Endothelial cell of umbilical vein (primary cell): ENCODE measurements around the gene THSD4. TPM values are rescaled to one million over a fixed set of nuclear protein-coding genes. Genes with fewer than 3 reads are reported as not detected.

Experiments
- BruUV-seq: library from RNA; stranded (reverse); fragments of 400-500 nt; replicated peaks from 2 replicates; lab custom pipeline; 2021; lab: Mats Ljungman, UMichigan
- CTCF ChIA-PET: fragments of 300-600, 350-600 bp; sonication (Branson Sonifier 250); formaldehyde crosslinking; loops from one replicate; lab custom pipeline; 2021; ENCODE audit warnings: antibody characterized with exemption, inconsistent platforms; lab: Charles Lee
- POLR2A ChIA-PET: fragments of 300-600, 350-600 bp; sonication (Branson Sonifier 250); formaldehyde crosslinking; loops from one replicate; lab custom pipeline; 2021; ENCODE audit warnings: antibody characterized with exemption, inconsistent platforms; lab: Charles Lee
- DNase-seq: peaks from one replicate; pipeline ENCODE4 v3.0.0-alpha.2; 2011; ENCODE audit warnings: low read depth, low spot score
- FAIRE-seq: peaks from 2 replicates; lab custom pipeline; 2011; peaks lifted over from hg19 to GRCh38; lab: Jason Lieb, UNC
- H2AFZ ChIP-seq: 2 replicates; pipeline ENCODE4 v1.6.0; 2012; ENCODE audit warnings: low read depth, low read length, control low read depth, inconsistent platforms
- H3K27ac ChIP-seq: 2 replicates; pipeline ENCODE4 v1.5.1; 2011; ENCODE audit warnings: low read depth, mild to moderate bottlenecking, control low read depth, low read length, moderate library complexity; ENCODE audit not compliant: insufficient read depth
- H3K27me3 ChIP-seq, 2 experiments: 2 replicates each; pipeline versions ENCODE4 v1.6.0 to v1.6.1; 2011; ENCODE audit warnings: low read length in 2 of 2, mixed read lengths in 1 of 2; ENCODE audit not compliant: control insufficient read depth in 2 of 2, insufficient read depth in 2 of 2
- H3K36me3 ChIP-seq, 2 experiments: 2 replicates in 1 of 2; 3 replicates in 1 of 2; pipeline ENCODE4 v1.5.1; 2011; ENCODE audit warnings: low read length in 2 of 2, mild to moderate bottlenecking in 1 of 2, moderate library complexity in 1 of 2; ENCODE audit not compliant: control insufficient read depth in 2 of 2, insufficient read depth in 2 of 2; ENCODE audit errors: extremely low read depth in 1 of 2
- H3K4me1 ChIP-seq: 3 replicates; pipeline ENCODE4 v1.5.1; 2011; ENCODE audit warnings: mild to moderate bottlenecking, low read length; ENCODE audit not compliant: control insufficient read depth, insufficient read depth; ENCODE audit errors: extremely low read depth
- H3K4me2 ChIP-seq: 2 replicates; pipeline ENCODE4 v1.6.1; 2011; ENCODE audit warnings: low read length, control low read depth, mixed read lengths; ENCODE audit not compliant: insufficient read depth
- H3K4me3 ChIP-seq, 3 experiments: fragments of 200-600 bp in 1 of 3; sonication (generic), shearing (Covaris generic) in 1 of 3; replicated peaks in 1 of 3; 2 replicates each; pipeline ENCODE4 v1.5.1; 2011 to 2016; ENCODE audit warnings: control low read depth in 3 of 3, low read length in 3 of 3, mild to moderate bottlenecking in 2 of 3, inconsistent platforms in 1 of 3, low read depth in 1 of 3, moderate library complexity in 1 of 3; ENCODE audit not compliant: insufficient read depth in 1 of 3
- H3K79me2 ChIP-seq: 2 replicates; pipeline ENCODE4 v1.6.0; 2012; ENCODE audit warnings: low read length, inconsistent platforms; ENCODE audit not compliant: control insufficient read depth, insufficient read depth
- H3K9ac ChIP-seq: replicated peaks from 2 replicates; pipeline ENCODE3; 2011; ENCODE audit warnings: low read length, control low read depth; ENCODE audit not compliant: insufficient read depth; ENCODE audit errors: extremely low read depth
- H3K9me1 ChIP-seq: replicated peaks from 3 replicates; pipeline ENCODE4 v1.6.0; 2011; ENCODE audit warnings: mild to moderate bottlenecking, low read length; ENCODE audit not compliant: control insufficient read depth, insufficient read depth; ENCODE audit errors: extremely low read depth
- H3K9me3 ChIP-seq: replicated peaks from 2 replicates; pipeline ENCODE4 v1.5.1; 2012; ENCODE audit warnings: low read length, inconsistent platforms; ENCODE audit not compliant: control insufficient read depth, insufficient read depth
- H4K20me1 ChIP-seq: replicated peaks from 2 replicates; pipeline ENCODE3; 2011; ENCODE audit warnings: mild to moderate bottlenecking, low read length; ENCODE audit not compliant: control insufficient read depth, insufficient read depth; ENCODE audit errors: extremely low read depth
- CTCF ChIP-seq, 2 donors: IDR thresholded peaks; 1 replicate in 1 of 2; 2 replicates in 1 of 2; pipeline ENCODE4 v1.5.1; 2011; ENCODE audit warnings: low read length in 2 of 2, mild to moderate bottlenecking in 2 of 2, moderate library complexity in 2 of 2, control low read depth in 1 of 2, inconsistent platforms in 1 of 2, low read depth in 1 of 2; ENCODE audit not compliant: insufficient read depth in 1 of 2; ENCODE audit errors: extremely low read depth in 1 of 2
- EZH2 ChIP-seq: IDR thresholded peaks from 2 replicates; pipeline ENCODE4 v1.6.1; 2012; ENCODE audit warnings: borderline replicate concordance, low read depth, mild to moderate bottlenecking, moderate library complexity, low read length, inconsistent platforms; ENCODE audit not compliant: severe bottlenecking
- FOS ChIP-seq: IDR thresholded peaks from 2 replicates; pipeline ENCODE4 v1.6.1; 2011; ENCODE audit warnings: mild to moderate bottlenecking, low read length, moderate library complexity, borderline replicate concordance; ENCODE audit not compliant: insufficient read depth
- GATA2 ChIP-seq: IDR thresholded peaks from 2 replicates; pipeline ENCODE4 v1.7.0; 2011; ENCODE audit warnings: low read depth, mild to moderate bottlenecking, moderate library complexity, mixed read lengths, low read length; ENCODE audit not compliant: insufficient read length, insufficient read depth
- JUN ChIP-seq: IDR thresholded peaks from 2 replicates; pipeline ENCODE4 v1.6.1; 2011; ENCODE audit warnings: borderline replicate concordance, low read depth; ENCODE audit not compliant: insufficient read length, insufficient read depth
- MAX ChIP-seq: IDR thresholded peaks from 2 replicates; pipeline ENCODE4 v1.6.1; 2011; ENCODE audit not compliant: insufficient read depth, insufficient read length
- MYC ChIP-seq: IDR thresholded peaks from one replicate; pipeline ENCODE4 v1.6.1; 2011; ENCODE audit warnings: mild to moderate bottlenecking, low read depth, low read length
- POLR2A ChIP-seq: IDR thresholded peaks from 2 replicates; pipeline ENCODE4 v1.6.1; 2012; ENCODE audit warnings: low read depth, mild to moderate bottlenecking, control low read depth, low read length
- POLR2AphosphoS5 ChIP-seq: IDR thresholded peaks from 2 replicates; pipeline ENCODE4 v1.6.1; 2012; ENCODE audit warnings: low read depth, mild to moderate bottlenecking, control low read depth, low read length, moderate library complexity; ENCODE audit not compliant: insufficient read depth
- dilution Hi-C: fragments of 300-500 bp; cut with MboI; formaldehyde crosslinking; loops from one replicate; pipeline ENCODE4 v1.15.0; 2019; ENCODE audit warnings: low sequenced_read_pairs; ENCODE audit not compliant: extremely low pct_ligation_motif_present
- intact Hi-C: fragments of 100-400 bp; cut with micrococcal nuclease; formaldehyde crosslinking; loops from one replicate; pipeline ENCODE4 v1.10.0; 2022
- polyA plus RNA-seq, 4 experiments: library from polyadenylated mRNA; depleted of rRNA in 3 of 4; stranded (reverse) in 3 of 4; unstranded in 1 of 4; fragments of >200 nt; gene quantifications; 2 replicates each; pipeline versions ENCODE4 v1.2.1 to v1.2.3, GENCODE V29; 2011 to 2012; ENCODE audit warnings: missing spikeins in 1 of 4
- total RNA-seq: library from RNA; stranded (reverse); gene quantifications from 2 replicates; pipeline ENCODE4 v1.2.3, GENCODE V29; 2021

The THSD4 gene
- total and polyA plus RNA-seq, 2 donors (not counting 3 experiments of a cell fraction or from before 2014, with no cell fraction given): 9.9 to 25.4 TPM

- no TSS peak for BruUV-seq
- no peaks in the 10 kb centered on the region for H4K20me1 ChIP-seq
- CTCF ChIA-PET: no interaction called here
- H3K27ac ChIP-seq: no peak overlapping the region
- FAIRE-seq (no peak), DNase-seq (no peak)
- H3K4me2 ChIP-seq: no peak overlapping the region
- dilution Hi-C loops: no loop called here
- no peak overlapping the region for H2AFZ ChIP-seq
- H3K9ac ChIP-seq: no peak overlapping the region
- POLR2A ChIA-PET: no interaction called here
- peaks cover 33% of the 10 kb centered on the region for H3K4me1 ChIP-seq
- H3K4me3 ChIP-seq: no peak overlapping the region
- H3K27me3 ChIP-seq: no peaks in the 10 kb centered on the region
- TF ChIP-seq JUN (no peak), EZH2 (no peak), POLR2AphosphoS5 (no peak), GATA2 (no peak), MAX (no peak), MYC (no peak), CTCF (IDR thresholded peaks at IDR 0.05; ENCODE audit: extremely low read depth in 1 of 2, insufficient read depth in 1 of 2, low read depth in 1 of 2, low read length in 2 of 2) (no peak), FOS (no peak), POLR2A (no peak)
- H3K9me1 ChIP-seq: no peaks in the 10 kb centered on the region
- H3K36me3 ChIP-seq: no peaks in the 10 kb centered on the region
- no peaks in the 10 kb centered on the region for H3K9me3 ChIP-seq
- intact Hi-C loops: no loop called here
- no peaks in the 10 kb centered on the region for H3K79me2 ChIP-seq
Measured at GRCh38 chr15:71280206-71280605, 164.9 kb downstream of the THSD4 start.
